Activated naive CD8-positive, alpha-beta T cell treated with anti-CD3 and anti-CD28 coated beads, Interleukin-2, amount 50 U/mL, for 16 hours (primary cell): Measurements from ENCODE around the gene SLC16A6.
"Not testable (repeated sequence)": the region's sequence is repeated elsewhere in the genome, so short reads cannot be mapped to it uniquely, and the experiment has no call there.

ENCODE experiments used
- DNase-seq: peaks from one replicate; pipeline ENCODE4 v3.0.0-alpha.2; 2020; ENCODE audit warnings: low read depth, low spot score

SLC16A6 gene

DNA sequence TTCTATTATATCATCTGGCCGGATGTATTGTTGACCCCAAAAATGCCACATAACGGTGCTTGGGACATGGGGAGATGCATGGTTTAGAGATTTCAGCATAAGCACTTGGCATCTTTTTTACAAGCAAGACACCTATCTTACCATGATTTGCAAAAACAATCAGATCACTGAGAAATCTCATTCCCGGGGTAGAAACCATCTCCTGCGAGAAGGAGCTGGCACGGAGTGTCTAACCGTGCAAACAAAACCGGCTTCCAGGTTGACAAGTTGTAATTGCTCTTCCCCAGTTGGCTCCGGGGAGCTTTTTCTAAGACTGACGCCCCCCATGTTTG lies 1.0 kb downstream of the SLC16A6 start:
- no peak for DNase-seq

- DNase-seq: no peak
Measured at GRCh38 chr17:68289473-68289872, 1.5 kb downstream of the SLC16A6 start.

GRCh38 chr17:68288804-68289203 lies 2.1 kb downstream of the SLC16A6 start:
- DNase-seq: no peak

- DNase-seq: no peak
Measured at GRCh38 chr17:68288375-68288774, 2.6 kb downstream of the SLC16A6 start.

DNA sequence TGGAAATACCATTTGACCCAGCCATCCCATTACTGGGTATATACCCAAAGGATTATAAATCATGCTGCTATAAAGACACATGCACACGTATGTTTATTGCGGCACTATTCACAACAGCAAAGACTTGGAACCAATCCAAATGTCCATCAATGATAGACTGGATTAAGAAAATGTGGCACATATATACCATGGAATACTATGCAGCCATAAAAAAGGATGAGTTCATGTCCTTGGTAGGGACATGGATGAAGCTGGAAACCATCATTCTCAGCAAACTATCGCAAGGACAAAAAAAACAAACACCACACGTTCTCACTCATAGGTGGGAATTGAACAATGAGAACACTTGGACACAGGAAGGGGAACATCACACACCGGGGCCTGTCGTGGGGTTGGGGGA lies 9.0 kb downstream of the SLC16A6 start:
- DNase-seq: not testable (repeated sequence)

- DNase-seq: no peak
Measured at GRCh38 chr17:68277807-68278206, 13.1 kb downstream of the SLC16A6 start.

- not testable (repeated sequence) for DNase-seq
Measured at GRCh38 chr17:68276339-68276738, 14.6 kb downstream of the SLC16A6 start.

DNA sequence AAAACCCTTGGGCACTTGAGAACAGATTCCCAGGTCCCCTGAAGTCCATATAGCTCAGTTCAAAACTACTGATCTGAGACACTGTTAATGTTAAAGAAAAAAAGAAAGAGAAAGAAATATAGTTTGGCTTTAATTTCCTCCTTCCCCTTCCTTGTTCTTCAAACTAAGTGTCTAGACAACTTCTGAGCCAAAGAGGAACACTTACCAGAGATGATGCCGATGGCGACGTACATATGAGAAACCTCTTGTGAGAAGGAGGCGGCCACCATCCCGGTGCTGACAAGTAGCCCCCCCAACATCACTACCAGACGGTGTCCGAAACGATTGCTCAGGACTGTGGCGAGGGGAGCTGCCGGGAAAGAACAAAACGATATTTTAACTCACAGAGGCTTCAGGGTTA lies 17.2 kb downstream of the SLC16A6 start:
- no peak for DNase-seq

GRCh38 chr17:68265833-68266232 lies 25.1 kb downstream of the SLC16A6 start:
- not testable (repeated sequence) for DNase-seq

DNA sequence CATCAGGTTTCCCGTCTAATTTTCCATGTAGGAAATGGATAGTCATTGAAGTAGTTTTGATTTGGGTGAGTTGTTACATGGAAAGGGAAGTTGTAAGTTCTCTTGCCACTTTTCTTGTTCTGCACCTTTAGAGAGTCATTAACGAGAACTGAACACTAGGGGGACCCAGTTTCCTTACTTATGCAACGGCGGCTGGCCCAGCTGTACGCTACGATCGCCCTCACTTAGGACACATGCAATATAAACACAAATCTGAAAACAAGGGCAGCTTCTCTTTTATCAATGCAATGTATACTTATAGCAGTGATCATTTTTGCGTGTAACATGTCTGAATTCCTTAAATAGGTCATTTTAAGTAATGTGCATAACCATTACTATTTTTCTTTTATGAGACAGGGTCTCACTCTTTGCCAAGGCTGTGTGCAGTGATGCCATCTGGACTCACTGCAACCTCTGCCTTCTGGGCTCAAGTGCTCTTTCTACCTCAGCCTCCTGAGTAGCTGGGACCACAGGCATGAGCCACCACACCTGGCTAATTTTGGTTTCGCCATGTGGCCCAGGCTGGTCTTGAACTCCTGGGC lies 27.7 kb downstream of the SLC16A6 start:
- not testable (repeated sequence) for DNase-seq

DNA sequence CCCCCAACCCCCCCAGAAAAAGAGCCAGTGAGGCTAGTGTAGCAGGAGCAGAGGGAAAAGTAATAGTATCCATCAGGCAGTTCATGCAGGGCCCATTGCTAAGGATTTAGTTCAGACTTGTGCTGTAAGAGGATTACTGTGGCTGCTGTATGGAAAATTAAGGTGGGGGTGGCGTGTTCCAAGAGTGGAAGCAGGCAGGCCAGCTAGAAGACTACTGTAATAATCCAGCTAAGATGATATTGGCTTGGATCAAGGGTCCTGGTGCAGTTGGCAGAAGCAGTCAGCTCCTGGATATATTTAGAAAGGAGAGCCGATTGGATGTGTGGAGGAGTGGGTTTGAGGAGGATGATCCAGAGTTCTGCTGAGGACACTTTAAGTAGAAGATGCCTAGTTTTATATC lies 28.5 kb downstream of the SLC16A6 start:
- DNase-seq: not testable (repeated sequence)

DNA sequence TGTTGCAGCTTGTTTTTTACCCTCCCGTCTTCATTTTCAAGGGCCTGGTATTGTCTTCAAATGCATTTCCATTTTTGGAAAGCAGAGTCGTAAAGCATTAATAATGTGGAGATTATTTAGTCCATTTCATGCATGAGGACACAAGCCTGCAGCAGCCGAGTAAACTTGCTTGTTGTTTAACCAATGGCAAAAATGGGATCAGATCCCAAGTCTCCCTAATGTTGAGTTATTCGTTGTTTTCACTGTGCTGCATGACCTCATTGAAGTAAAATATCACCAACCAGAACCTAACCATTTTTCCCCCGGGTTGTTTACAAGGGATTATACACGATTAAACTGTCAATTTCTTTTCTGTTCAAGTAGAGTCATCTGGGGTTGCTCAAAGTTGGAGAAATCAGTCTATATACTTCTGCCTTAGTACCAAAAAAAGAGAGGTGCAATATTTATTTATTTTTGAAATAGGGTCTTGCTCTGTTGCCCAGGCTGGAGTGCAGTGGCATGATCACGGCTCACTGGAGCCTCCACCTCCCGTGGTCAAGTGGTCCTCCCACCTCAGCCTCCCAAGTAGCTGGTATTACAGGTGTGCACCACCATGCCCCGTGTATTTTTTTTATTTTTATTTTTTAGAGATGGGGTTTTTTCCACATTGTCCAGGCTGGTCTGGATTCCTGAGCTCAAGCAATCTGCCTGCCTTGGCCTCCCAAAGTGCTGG lies 30.7 kb downstream of the SLC16A6 start:
- DNase-seq: no peak

- not testable (repeated sequence) for DNase-seq
Measured at GRCh38 chr17:68259648-68259951, 31.3 kb downstream of the SLC16A6 start.

DNA sequence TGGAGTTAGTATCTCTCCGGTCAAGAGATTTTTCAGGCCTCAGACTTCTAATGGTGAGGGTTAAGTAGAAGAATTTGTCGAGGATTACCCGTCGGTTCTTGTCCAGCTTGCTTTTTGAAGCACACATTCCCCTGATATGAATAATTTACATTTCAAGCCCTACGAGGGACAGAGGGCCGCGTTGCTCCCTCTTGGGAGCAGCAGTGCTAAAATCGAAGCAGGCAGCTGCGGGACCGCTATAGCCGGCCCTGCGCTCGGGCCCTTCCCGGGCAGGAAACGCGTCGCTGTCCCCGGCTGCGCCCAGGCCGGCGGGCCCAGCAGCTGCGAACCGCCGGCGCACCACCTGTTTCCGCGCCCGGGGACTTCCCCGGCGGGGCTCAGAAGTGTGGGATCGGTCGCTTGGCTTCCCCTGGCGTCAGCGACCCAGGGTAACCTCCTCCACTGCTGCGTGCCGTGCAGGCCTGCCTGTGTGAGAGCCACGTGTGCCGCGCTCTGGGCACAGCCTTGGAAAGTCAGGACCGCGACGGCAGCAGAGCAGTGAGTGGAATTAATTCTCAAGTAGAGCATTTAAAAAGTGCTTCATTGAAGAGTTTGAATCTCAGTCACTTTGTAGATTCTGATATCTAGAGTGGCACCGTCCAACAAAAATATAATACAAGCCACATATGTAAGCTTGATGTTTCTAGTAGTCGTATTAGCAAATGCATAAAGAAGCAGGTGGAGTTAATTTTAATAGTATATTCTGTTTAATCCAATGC lies 31.9 kb downstream of the SLC16A6 start:
- DNase-seq: peak; percentile 46

DNA sequence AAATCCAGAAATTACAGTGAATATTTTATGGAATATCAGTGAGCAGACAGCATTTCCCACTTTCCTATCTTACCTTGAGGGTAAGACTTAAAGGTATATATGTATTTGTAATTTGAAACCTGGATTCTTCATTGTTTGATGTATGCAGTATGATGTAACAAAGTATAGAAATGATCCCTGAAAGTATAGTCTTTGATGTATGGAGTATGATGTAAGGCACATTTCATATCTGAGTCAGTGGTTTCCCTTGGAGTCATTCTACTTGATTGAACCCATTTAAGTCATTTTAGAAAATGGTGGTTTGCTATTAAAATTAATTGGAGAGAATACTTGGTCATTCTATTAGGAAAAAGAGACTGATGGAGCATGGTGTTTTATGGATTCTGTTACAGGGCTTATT lies 33.0 kb downstream of the SLC16A6 start:
- no peak for DNase-seq

DNA sequence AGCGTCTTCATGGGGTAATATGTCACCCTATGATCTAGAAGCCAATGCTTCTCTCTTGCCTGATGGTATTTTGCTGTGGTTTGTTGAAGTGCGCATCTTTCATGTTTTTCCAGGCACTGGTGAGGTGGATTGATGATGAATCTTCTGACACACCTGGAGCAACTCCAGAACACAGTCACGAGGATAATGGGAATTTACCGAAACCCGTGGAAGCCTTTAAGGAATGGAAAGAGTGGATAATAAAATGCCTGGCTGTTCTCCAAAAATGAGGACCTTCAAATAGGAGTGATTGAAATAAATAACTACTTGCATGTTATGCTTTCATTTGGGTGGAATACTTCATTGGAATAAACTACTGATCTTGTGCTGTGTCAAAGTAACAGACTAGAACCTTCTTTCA lies 34.2 kb downstream of the SLC16A6 start:
- DNase-seq: not testable (repeated sequence)

DNA sequence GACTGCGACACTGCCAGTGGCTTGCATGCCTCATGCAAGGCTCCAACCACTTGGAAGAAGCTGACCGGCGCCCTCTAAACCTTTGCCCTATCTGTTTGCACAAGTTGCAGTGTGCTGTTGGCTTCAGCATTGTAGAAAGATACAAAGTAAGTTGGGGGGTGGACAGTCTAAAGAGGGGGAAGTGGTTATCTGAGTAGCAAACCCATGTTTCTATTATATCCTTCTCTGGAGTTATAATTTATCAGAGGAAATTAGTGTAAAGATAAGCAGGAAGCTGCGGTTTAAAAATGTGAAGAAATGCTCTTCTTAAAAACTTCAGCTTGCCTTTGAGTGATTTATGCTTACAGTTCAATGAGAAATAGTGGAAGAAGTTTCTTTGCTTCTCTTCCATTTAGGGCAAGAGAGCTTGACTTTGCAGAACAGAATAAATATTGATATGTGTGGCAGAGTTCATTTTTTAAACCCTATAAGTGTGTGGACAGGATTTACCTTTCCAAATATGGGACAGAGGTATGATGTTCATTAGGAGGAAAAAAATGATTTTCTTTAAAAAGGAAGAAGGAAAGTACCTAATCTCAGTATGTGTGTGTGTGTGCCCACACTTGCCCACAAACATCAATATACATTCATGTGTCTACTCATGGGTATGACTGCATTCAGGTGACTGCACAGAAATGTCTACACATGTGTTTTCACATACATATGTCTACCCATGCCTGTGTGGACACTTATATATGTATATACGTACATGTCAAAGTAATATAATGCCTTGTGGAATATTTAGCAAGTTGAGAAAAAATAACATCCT lies 35.0 kb downstream of the SLC16A6 start:
- DNase-seq: no peak

- DNase-seq: no peak
Measured at GRCh38 chr17:68255151-68255550, 35.8 kb downstream of the SLC16A6 start.

- DNase-seq: not testable (repeated sequence)
Measured at GRCh38 chr17:68253426-68253825, 37.5 kb downstream of the SLC16A6 start.

- no peak for DNase-seq
Measured at GRCh38 chr17:68249354-68249765, 41.6 kb downstream of the SLC16A6 start.

DNA sequence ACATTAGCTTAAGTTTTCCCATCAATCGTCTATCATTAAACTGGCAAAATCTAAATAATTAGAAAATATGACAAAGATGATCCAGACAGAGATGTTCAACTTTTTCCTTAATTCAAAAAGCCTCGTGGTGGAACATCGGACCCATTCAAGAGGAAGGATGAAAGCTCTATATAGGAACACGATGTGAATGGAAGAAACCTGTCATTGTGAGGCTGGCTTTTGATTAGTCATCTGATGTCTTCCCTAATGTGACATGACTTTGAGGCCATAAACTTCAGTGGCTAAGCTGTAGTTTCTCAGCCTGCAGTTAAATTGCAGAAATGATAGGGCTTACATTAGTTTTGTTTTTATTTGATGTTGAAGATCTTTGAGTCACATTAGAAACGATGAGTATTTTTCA lies 42.0 kb downstream of the SLC16A6 start:
- no peak for DNase-seq

DNA sequence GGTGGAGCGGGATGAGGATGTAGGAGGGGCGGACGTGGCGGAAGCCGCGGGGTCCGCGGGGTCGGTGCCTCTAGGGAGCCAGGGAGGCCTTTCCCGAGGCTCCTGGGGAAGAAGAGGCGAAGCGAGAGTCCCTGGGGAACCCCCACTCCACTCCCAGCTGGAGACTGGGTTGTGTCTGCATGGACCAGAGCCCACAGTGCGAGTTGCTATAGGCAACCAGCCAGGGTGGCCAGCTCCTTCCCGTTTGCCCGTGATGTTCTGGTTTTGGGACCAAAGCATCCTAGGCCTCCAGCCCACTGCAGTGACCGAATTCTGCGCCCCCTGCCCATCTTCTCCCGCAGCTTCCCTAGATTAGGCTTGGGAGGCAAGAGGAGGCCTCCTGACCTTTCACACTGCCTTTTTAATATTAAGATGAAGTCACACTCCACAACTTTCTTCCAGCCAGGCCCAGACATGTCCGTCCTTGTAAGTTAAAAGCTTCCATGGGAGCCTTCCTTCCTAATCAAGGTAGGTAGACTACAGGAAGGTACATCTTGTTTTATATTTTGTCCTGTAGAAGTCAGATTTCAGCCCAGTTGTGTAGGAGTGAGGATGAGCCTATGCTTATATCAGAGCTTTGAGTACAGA lies 42.6 kb downstream of the SLC16A6 start:
- no peak for DNase-seq
